Caco-2 (cell line): ENCODE results near the gene PSKH1. TPM values are rescaled to one million over a fixed set of nuclear protein-coding genes. Genes with fewer than 3 reads are reported as not detected.

Experiments used
- BruUV-seq: library from RNA; stranded (reverse); fragments of 400-500 nt; replicated peaks from 2 replicates; lab custom pipeline; 2021; lab: Mats Ljungman, UMichigan
- CTCF ChIA-PET: fragments of 300-600 bp; sonication (Branson Sonifier 250); formaldehyde crosslinking; loops from one replicate; lab custom pipeline; 2022; ENCODE audit warnings: antibody characterized with exemption; lab: Charles Lee
- POLR2A ChIA-PET: fragments of 300-600 bp; sonication (Branson Sonifier 250); formaldehyde crosslinking; loops from one replicate; lab custom pipeline; 2022; ENCODE audit warnings: antibody characterized with exemption; lab: Charles Lee
- DNase-seq, 2 experiments: peaks; one replicate each; pipeline versions ENCODE4 v3.0.0 to v3.0.0-alpha.2; 2020 to 2022
- H3K27me3 ChIP-seq: replicated peaks from 2 replicates; pipeline ENCODE4 v1.6.0; 2011; ENCODE audit warnings: low read length; ENCODE audit not compliant: control insufficient read depth, insufficient read depth
- H3K36me3 ChIP-seq: 2 replicates; pipeline ENCODE4 v1.5.1; 2011; ENCODE audit warnings: low read length; ENCODE audit not compliant: control insufficient read depth, insufficient read depth
- H3K4me1 ChIP-seq: fragments of 250-450 bp; sonication (Bioruptor Pico); 2 replicates; pipeline ENCODE4 v1.5.1; 2020; ENCODE audit warnings: mild to moderate bottlenecking
- H3K4me3 ChIP-seq: 2 replicates; pipeline ENCODE4 v1.5.1; 2011; ENCODE audit warnings: low read depth, mild to moderate bottlenecking, control low read depth, low read length
- H3K9me3 ChIP-seq: fragments of 250-450 bp; sonication (Bioruptor Pico); 2 replicates; pipeline ENCODE4 v1.5.1; 2020; ENCODE audit warnings: mild to moderate bottlenecking, moderate library complexity
- H3K27ac Mint-ChIP-seq: one replicate; pipeline ENCODE4 v1.8.0; 2022; ENCODE audit warnings: mixed read lengths; ENCODE audit not compliant: unreplicated experiment
- H3K27me3 Mint-ChIP-seq: one replicate; pipeline ENCODE4 v1.8.0; 2022; ENCODE audit warnings: mixed read lengths; ENCODE audit not compliant: insufficient read depth, unreplicated experiment
- H3K36me3 Mint-ChIP-seq: one replicate; pipeline ENCODE4 v1.8.0; 2022; ENCODE audit warnings: mild to moderate bottlenecking, mixed read lengths; ENCODE audit not compliant: insufficient read depth, unreplicated experiment
- H3K4me1 Mint-ChIP-seq: one replicate; pipeline ENCODE4 v1.8.0; 2022; ENCODE audit warnings: low read depth, mixed read lengths; ENCODE audit not compliant: unreplicated experiment
- H3K4me3 Mint-ChIP-seq: one replicate; pipeline ENCODE4 v1.8.0; 2022; ENCODE audit warnings: mild to moderate bottlenecking, moderate library complexity, mixed read lengths; ENCODE audit not compliant: unreplicated experiment
- H3K9me3 Mint-ChIP-seq: one replicate; pipeline ENCODE4 v1.8.0; 2022; ENCODE audit warnings: mixed read lengths; ENCODE audit not compliant: unreplicated experiment
- CTCF ChIP-seq, 2 experiments: fragments of 200-600 bp in 1 of 2; IDR thresholded peaks; 1 replicate in 1 of 2; 2 replicates in 1 of 2; pipeline versions ENCODE4 v1.5.1 to v1.8.0; 2011 to 2022; ENCODE audit warnings: antibody characterized with exemption in 1 of 2, control low read depth in 1 of 2, inconsistent platforms in 1 of 2, low read depth in 1 of 2, low read length in 1 of 2, mild to moderate bottlenecking in 1 of 2, moderate library complexity in 1 of 2; ENCODE audit not compliant: insufficient read depth in 1 of 2, severe bottlenecking in 1 of 2, unreplicated experiment in 1 of 2
- intact Hi-C: fragments of 100-400 bp; cut with micrococcal nuclease; formaldehyde crosslinking; loops from one replicate; pipeline ENCODE4 v1.10.0; 2022; ENCODE audit not compliant: unreplicated experiment
- total RNA-seq: library from RNA; stranded (reverse); gene quantifications from 2 replicates; pipeline ENCODE4 v1.2.3, GENCODE V29; 2022

The PSKH1 gene
- total RNA-seq, 1 experiment from 2014 or later: 41.3 TPM

GRCh38 chr16:67935402-67936123 lies 42.5 kb downstream of the PSKH1 start:
- BruUV-seq: no TSS peak
- H3K36me3 Mint-ChIP-seq: peaks cover 81% of the 10 kb centered on the region

GRCh38 chr16:67936124-67936879 lies 43.2 kb downstream of the PSKH1 start, which contains the start of gene PSMB10:
PSMB10 (minus strand) TSS chr16:67936850; CDS start chr16:67936749, 101 bp downstream.
- Histone ChIP-seq H3K4me1 (peaks cover 16% of the 10 kb centered on the region), H3K9me3 (no peaks in the 10 kb centered on the region), H3K36me3 (no peaks in the 10 kb centered on the region), H3K4me3 (peak within 1 kb of the TSS; percentile 87), H3K27me3 (no peaks in the 10 kb centered on the region)
- Mint-ChIP-seq H3K9me3 (no peaks in the 10 kb centered on the region), H3K4me1 (peaks cover 28% of the 10 kb centered on the region), H3K27me3 (no peaks in the 10 kb centered on the region), H3K4me3 (peak within 1 kb of the TSS; percentile 97), H3K36me3 (peaks cover 85% of the 10 kb centered on the region), H3K27ac (peak within 1 kb of the TSS; percentile 95)
- ChIA-PET POLR2A (interaction anchor here (1.0 to 3.1 kb wide), 16 partner anchors 10 to 374 kb away, joined by 3 to 14 read pairs (median 4); partner anchors contain the start of genes ACD, CTCF, DDX28 and DUS2), CTCF (interaction anchor here (0.7 to 4.2 kb wide), 16 partner anchors 8 to 508 kb away, joined by 3 to 47 read pairs (median 4); partner anchors contain the start of genes ACD, LCAT, NRN1L and RANBP10)
- intact Hi-C loops: loop anchor here (5.0 to 10.0 kb wide), 2 partner anchors 374 to 412 kb away; partner anchors contain the start of genes CTCF and RIPOR1
- TSS peak; percentile 72 for BruUV-seq
- TF ChIP-seq CTCF (IDR thresholded peaks at IDR 0.05; ENCODE audit: insufficient read depth in 1 of 2, low read depth in 1 of 2, low read length in 1 of 2, severe bottlenecking in 1 of 2, unreplicated experiment in 1 of 2): no peak
- DNase-seq: peak in 1 of 2 experiments; percentile 58

More at GRCh38 chr16:67935402-67936123, 42.5 kb downstream of the PSKH1 start:
- DNase-seq: peak; percentile 99
- Mint-ChIP-seq H3K4me3 (peak overlapping the region; percentile 97), H3K27me3 (no peaks in the 10 kb centered on the region), H3K27ac (peak overlapping the region; percentile 95), H3K9me3 (no peaks in the 10 kb centered on the region), H3K4me1 (peaks cover 28% of the 10 kb centered on the region)
- Histone ChIP-seq H3K9me3 (no peaks in the 10 kb centered on the region), H3K4me3 (peak overlapping the region; percentile 87), H3K27me3 (no peaks in the 10 kb centered on the region), H3K4me1 (peaks cover 16% of the 10 kb centered on the region), H3K36me3 (no peaks in the 10 kb centered on the region; the same call in 1 of the 2 replicates)
- intact Hi-C loops: loop anchor here (1.0 to 10.0 kb wide), 5 partner anchors 33 to 411 kb away; partner anchors contain the start of genes CTCF, NUTF2, PSKH1 and RIPOR1
- TF ChIP-seq CTCF (IDR thresholded peaks at IDR 0.05; ENCODE audit: insufficient read depth in 1 of 2, low read depth in 1 of 2, low read length in 1 of 2, severe bottlenecking in 1 of 2, unreplicated experiment in 1 of 2): no peak
- CTCF ChIA-PET: interaction anchor here (0.7 to 4.2 kb wide), 17 partner anchors 8 to 507 kb away, joined by 3 to 47 read pairs (median 4); partner anchors contain the start of genes ACD, LCAT, NRN1L and RANBP10
- POLR2A ChIA-PET: interaction anchor here (0.5 to 3.1 kb wide), 21 partner anchors 9 to 394 kb away, joined by 3 to 14 read pairs (median 4); partner anchors contain the start of genes ACD, CTCF, DDX28 and DUS2
